Measurements from ENCODE around the gene GNAZ.

DNA sequence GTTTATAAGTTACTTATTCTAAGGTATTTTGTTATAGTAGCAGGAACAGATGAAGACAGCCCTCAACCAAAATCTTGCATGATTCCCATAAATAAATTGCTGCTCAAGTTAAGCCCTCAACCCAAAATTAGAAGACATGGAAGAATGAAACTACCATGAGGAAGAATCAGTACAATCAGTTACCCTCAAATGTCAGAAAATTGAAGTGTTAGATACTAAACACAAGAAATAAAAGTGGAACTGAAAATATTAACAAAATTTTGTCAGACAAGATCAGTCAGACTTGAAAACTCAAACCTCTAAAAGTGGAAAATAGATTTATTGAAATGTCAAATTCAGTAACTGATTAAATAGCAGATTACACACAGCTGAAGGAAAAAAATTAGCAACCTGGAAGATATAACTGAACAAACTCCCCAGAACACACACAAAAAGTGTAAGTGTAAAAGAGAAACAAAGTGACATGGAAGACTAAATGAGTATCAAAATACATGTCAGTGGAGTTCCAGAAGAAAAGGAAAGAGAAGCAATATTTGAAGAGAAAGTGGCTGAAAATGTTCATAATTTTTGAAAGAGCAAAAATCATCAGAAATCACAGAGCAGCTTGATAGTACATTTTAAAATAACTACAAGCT lies 49.5 kb upstream of the GNAZ start:
- TF ChIP-seq, protein P1, sequence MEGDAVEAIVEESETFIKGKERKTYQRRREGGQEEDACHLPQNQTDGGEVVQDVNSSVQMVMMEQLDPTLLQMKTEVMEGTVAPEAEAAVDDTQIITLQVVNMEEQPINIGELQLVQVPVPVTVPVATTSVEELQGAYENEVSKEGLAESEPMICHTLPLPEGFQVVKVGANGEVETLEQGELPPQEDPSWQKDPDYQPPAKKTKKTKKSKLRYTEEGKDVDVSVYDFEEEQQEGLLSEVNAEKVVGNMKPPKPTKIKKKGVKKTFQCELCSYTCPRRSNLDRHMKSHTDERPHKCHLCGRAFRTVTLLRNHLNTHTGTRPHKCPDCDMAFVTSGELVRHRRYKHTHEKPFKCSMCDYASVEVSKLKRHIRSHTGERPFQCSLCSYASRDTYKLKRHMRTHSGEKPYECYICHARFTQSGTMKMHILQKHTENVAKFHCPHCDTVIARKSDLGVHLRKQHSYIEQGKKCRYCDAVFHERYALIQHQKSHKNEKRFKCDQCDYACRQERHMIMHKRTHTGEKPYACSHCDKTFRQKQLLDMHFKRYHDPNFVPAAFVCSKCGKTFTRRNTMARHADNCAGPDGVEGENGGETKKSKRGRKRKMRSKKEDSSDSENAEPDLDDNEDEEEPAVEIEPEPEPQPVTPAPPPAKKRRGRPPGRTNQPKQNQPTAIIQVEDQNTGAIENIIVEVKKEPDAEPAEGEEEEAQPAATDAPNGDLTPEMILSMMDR (IDR thresholded peaks at IDR 0.05; ENCODE audit: low read length), result no peak
- TF ChIP-seq EZH2 (optimal IDR thresholded peaks at IDR 0.05; ENCODE audit: low read depth, low read length), result no peak
